Activated CD4-positive, alpha-beta T cell treated with anti-CD3 and anti-CD28 coated beads, Interleukin-2, amount 50 U/mL, for 16 hours (primary cell): ENCODE data around the gene PTTG1.

ENCODE experiments used
- DNase-seq: peaks from one replicate; pipeline ENCODE4 v3.0.0-alpha.2; 2020

The PTTG1 gene

DNA sequence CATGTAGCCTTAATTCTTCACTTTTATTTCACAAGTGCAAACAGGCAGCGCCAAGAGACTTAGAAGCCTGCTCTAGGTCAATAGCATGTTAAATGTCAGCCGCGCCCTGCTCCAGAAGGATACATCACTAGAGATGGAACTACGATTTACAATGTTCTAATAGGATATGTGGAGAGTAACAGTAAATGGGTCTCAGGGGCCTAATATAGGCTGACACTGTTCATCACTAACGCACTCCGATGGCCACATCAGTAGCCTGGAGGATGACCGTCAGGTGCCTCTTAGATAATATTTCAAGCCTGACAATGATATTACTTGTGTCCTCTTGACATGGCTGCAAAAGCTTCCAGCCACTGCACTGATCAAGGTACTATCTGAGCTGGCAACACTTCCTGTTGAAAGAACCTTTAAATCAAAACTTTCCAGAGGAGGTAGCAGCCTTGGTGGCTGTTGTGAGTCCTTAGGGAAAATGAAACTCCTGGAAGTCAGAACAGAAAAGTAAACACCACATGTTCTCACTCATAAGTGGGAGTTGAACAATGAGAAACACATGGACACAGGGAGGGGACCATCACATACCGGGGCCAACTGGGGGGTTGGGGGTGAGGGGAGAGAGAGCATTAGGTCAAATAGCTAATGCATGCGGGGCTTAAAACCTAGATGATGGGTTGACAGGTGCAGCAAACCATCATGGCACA, 35.0 kb downstream of the PTTG1 start:
- no peak for DNase-seq

DNA sequence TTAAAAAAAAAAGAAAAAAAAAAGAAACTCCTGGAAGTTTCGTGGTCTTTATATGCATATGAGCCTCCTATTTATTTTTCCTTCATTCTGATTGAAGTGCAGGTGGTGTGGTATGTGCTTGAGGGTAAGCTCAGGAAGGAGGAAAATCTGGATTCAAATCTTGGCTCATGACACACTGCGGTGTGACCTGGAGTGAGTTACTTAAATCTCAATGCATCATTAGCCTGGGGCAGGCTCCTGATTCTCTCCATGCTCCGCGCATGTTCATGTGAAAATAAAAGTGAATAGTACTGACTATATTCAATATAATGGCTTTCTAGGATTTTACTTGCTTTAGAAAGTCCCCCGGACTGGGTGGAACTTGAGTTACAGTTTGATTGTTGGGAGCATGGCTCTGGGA, 35.6 kb downstream of the PTTG1 start:
- DNase-seq, result no peak

DNA sequence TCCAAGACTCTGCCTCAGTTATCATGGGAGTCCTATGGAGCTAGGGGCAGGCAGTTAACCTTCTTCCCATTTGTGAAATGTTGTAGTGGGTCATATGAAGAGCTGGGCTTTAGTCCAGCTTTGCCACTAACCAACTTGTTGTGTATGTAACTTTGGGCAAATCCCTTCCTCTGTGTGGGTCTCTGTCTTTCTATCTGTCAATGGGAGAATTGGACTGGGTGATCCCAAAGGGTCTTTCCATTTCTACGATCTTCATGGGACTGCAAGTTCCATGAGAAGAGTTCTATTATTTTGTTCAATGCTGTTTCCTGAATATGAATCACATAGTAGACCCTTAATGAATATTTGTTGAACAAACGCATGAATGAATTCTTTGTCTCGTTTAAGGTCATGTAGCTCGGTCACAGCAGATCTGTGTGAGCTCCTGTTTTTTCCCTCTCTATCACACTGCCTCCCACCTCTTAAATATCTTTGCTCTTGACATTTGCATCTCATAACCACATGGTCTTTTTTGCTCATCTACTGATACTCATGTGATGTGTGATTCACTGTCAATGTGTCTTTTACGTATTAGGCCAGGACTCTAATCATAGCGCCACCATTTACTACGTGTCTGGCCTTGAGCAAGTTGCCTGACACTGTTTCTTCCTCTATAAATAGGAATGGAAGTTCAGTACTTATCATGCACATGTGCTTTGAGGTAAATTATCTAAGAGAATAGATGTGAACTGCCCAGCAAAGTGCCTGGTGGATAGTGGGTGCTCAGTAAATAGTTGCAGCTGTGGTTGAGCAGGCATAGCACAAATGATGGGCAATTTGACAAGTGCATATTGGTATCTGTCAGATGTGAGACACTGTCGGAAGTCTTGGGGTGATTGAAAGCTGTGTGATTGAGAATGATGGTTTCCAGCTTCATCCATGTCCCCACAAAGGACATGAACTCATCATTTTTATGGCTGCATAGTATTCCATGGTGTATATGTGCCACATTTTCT, 37.4 kb downstream of the PTTG1 start:
- DNase-seq, result no peak

DNA sequence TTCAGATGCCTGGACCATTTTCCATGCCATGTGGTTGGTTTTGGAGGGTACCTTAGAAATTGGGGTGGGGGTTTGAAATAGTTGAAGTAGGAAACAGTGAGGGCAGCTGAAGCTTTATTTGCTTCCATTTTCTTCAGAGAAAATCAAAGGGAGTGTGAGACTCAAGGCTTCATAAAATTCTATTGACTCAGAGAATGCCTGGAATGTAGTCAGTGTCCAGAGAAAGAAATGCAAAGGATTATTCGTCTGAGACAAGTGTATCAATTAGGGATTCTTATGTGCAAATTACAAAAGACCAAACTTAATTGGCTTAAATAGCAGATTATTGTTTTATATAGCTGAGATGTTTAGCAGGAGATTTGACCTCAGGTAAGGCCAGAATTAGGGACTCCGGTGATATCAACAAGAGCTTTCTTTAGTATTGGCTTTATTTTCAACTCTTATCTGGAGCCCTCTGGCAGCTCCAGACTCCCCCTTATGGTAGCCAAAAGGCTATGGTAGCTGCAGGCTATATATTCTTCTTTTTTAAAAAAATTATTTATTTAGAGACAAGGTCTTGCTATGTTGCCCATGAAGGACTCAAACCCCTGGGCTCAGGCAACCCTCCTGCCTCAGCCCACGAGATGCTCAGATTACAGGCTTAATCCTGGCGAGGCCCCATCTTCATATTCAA, 38.9 kb downstream of the PTTG1 start:
- DNase-seq, result no peak

DNA sequence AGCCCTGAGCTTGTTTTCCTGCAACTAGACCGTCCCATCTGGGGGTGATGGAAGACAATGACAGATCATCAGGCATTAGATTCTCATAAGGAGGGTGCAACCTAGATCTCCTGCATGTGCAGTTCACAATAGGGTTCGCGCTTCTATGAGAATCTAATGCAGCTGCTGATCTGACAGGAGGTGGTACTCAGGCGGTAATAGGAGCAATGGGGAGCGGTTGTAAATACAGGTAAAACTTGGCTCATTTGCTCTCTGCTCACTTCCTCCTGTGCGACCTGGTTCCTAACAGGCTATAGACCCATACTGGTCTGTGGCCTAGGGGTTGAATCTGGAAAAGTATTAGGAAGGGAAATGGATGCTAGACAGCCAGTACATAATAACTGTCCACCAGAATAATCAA, 39.7 kb downstream of the PTTG1 start:
- DNase-seq, result no peak

DNA sequence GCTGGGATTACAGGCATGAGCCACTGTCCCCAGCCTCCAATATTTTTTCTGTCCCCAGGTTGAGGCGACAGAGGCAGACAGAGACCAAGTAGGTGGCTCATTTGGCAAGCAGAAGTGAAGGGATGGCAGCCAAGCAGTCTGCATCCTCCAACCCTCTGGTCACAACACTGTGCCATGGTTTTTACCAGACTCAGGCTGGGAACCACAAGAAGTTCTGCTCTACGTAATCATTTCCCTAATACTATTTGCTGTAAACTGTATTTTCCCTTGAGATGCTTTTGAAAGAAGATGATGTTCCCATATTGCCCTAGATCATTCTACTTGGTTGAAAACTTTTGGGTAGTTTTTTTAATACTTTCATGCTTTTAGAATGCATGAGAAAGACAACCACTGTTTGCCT, 40.5 kb downstream of the PTTG1 start:
- DNase-seq, result no peak

DNA sequence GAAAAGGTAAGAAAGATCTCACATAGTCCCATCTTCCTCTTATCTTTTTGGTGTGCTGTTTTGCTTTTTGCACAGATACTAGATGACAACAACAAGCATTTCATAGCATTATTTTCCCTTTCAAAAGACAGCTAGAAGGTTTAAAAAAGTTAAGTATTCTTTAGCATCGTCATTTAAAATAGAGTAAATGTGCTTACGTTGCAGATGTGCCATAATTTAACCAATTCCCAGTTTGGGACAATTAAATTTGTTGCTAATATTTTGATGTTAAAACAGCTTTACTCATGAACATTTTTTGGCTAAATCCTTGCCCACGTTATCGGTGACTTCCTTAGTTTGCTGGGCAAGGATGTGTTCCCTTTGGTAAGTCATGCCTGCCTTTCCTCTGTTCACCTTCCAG, 41.6 kb downstream of the PTTG1 start:
- no peak for DNase-seq

DNA sequence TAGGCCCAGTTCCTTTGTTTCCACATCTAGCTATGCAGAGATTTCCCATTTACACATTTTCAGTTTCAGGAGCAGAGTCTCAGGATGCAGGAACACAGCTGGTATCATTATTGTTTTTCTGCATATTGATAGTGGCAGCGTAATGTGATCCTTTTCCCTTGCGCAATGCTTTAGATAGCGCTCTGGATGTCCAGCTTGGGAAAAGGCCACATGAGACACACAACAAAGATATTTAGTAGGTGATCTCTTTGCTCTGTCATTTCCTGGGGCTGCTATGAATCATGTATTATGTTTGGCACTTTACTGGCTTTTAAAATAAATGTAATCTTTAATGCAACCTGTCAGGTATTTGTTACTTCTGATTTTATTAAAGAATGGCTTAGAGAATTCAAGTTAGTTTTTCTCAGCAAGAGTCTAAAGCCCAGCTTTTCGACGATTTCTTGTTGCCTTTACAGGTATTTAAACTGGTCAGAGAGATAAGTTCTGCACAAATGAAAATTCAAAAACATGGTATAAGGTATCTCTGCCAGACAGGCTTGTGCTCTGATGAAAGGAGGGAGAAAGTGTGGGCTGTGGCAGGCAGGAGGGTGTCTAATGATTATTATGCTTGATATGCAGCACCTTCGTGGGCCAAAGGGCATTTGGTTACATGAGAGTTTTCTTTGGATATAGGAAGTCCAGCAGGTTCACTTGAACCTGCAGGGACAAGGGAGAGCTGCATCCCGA, 42.2 kb downstream of the PTTG1 start:
- DNase-seq, result no peak

DNA sequence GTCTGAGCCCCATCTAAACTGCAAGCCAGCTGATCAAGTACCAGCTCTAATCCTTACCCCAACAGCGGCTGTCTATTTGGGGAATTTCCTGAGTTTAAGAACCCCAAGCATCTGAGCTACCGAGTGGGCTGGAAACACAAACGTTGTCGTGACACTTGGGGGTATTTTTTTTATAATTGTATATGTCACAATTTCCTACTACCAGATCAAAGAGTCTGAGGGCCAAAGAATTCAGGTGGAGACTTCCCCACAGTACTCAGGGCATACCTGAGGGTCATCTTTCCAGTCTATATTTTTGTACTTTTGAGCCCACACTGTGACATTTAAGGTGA, 42.8 kb downstream of the PTTG1 start:
- no peak for DNase-seq

DNA sequence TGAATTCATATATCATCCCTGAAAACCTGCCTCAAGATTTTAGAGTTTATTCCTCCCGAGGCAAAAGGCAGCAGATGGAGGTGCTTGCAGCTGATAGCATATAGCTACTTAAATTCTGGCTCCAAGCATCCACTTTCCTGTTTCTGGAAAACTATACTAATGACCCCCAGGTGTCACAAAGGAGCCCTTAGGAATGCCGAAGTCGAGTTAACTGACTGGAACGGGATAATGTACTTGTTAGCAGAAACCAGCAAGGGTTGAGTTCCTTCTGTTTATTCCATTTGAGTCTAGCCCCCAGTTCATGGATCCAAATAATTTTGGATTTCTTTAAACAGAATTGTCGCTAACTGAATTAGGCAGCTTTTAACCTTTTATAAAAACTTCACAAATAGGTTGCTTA, 44.5 kb downstream of the PTTG1 start:
- no peak for DNase-seq

DNA sequence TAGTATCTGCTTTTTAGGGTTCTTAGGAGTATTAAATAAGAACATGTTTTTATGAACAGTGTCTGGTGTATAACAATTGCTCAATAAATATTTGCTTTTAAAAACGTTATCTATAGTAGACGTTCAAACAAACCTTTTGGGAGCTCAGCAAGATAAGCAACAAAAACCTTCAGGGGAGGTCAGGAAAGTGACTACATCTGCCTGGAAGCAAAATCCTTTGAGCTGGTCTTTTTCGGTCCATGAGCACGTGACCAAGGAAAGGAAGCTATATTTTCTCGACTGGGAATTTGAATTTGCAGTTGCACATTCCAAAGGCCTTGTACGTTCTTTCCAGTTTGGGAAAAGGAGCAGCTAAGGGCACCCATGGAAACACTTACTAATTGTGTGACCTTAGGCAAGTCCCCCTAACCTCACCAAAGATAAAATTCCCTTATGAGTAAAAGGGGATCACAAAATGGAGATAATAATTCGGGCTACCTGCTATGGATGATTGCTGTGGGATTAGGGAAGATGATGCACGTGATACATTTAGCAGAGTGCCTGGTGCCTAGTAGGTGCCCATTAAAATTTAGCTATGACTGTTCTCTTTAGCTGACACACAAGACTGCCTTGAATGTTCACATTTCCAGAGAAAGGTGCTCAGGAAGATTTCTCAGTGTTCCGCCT, 45.4 kb downstream of the PTTG1 start:
- DNase-seq, result no peak

DNA sequence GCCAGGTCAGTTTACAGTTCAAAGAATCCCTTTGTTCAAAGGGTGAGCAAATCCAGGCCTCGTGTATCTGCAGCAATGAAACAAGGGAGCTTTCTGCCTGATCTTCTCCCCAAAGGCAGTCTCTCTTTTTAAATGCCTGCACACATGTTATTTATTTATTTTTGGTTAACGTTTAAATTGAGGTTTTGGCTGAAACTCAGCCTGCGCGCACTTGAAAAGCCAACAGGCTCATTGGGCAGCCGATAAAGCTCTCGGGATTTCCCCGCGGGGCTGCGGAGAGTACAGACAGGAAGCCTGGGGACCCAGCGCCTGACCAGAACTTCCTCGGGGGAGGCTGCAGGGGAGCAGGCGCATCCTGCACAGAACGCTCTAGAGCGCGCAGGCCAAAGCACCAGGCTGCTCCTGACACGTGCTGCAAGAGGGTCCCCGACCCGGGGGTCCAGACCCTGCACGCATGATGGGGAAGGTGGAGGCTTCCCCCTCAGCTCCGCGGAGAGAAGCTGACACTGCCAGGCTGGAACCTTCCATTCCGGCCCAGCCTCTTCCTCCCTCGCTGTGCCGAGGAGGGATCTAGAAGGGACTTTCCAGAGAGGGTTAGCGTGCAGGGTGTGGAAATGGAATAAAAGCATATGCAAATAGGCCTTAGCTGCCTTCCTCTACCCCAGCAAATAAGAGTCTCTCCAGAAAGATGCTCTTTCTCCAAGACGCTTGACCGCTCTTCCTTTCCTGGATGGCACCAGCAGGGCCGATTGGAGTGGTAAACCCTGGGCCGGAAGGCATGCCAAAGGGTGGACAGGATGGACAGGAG, 46.1 kb downstream of the PTTG1 start:
- DNase-seq, result peak; percentile 96

DNA sequence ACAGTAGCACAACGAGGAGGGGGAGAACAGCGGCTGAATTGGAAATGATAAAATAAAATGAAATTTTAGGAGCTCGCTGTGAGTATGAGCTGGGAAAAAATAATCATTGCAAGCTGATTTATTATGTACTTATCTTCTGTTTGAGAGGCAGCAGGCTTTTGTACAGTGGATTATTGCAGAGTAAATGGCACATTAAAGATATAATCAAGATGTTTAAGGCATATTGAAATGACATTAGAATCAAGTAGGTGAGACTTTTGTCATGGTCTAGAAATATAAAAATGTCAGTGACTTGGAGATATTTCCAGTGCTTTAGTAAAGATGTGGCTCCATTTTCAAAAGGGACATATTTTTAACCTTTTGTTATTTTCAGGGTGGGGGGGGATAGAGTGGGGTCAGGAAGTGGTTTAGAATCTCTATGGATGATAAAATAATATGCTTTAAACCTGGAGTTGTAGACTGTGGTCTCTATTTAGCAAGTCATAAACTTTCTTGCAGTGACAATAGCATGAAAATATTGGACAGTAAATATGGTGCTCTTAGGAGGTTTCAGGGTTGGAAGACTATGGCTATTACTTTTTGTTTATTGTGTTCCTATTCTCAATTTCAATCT, 46.8 kb downstream of the PTTG1 start:
- DNase-seq, result no peak

DNA sequence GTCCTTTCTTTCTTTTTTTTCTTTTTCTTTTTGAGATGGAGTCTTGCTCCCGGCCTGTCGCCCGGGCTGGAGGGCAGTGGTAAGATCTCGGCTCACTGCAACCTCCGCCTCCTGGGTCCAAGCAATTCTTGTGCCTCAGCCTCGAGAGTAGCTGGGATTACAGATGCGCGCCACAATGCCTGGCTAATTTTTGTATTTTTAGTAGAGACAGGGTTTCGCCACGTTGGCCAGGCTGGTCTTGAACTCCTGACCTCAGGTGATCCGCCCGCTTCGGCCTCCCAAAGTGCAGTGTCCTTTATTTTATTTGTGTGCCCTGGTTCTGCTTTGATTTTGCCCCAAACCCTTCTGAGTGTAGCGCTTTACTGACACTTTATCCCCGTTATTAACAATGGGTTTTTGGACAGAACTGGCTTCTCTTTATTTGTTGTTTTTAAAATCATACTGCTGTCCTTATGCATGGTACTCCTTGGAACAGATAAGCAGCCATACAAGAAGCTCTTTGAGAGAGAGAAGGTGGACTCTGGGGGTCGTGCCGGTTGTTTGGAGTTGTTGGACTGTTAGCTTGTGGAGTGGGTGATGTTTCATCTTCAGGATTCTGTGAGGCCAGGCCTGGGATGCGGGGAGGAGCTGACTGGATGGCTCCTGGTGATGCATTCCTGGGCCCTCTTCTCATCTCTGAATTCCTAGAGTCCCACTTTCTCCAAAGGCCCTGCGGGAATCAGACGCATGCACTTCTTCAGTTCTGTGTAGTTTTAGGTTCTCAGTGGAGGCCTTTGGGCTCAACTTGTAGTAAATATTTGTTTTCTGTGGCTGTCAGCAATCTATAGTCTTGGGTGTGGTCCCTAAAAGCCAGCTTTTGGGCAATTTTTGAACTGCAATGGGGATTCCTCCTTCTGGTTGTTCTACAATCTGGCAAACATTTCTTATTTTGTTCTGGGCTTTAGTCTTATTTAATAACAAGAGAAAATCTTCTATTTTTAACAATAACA, 47.8 kb downstream of the PTTG1 start:
- no peak for DNase-seq

DNA sequence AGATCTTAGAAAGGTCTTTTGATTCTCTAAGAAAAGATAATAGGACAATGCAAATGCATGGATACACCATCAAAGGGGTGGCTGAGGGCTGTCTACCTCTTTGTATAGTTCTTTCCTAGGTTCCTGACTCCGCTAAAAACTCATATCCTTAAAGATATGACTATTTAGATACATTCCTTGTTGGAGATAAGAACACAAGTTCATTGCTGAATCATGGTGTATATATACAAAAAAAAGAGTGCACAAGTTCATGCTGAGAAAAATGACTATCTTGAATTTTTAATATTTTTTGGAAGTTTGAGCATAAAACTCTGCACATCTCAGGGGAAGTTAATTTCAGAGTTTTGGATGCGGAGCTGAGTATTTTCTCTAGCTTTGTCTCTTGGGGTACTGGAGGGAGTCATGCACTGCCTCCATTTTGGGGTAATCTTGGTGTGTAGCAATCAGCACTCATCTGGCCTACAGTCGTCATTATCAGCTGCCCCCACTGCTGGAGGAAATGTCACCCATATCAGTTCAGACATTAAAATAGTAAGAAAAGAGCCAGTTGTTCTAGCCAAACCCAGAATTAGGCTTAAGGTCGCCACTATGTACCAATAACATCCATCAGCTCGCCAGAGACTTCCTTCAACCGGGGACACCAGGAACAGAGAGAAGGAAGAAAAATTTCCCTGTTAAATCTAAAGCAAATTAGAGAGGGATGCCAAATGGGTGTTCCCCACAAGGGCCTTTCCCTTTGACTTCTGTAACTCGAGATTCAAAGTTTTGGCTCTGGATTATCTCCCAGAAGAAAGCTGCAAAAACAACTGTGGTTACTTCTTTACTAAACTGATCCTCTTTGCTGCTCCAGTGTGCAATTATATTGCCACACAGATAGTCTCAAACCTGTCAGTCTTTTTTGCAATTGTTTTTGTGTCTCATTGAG, 49.0 kb downstream of the PTTG1 start:
- DNase-seq, result no peak

DNA sequence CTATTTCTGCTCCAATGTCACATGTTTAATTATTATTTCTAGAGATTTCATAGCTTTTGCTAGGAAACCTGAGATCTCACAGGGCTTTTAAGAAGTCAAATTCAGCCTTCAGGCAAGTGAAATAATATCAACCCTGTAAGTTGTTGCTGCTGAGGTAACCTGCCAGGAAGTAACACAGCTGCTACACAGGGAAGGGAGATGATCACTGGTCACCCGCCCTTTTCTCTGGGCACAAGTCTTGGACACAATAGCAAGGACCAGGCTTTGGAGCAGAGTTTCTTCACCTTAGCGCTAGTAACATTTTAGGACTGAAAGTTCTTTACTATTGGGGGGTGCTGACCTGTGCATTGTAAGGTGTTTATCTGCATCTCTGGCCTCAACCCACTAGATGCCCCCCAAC, 50.1 kb downstream of the PTTG1 start:
- no peak for DNase-seq

DNA sequence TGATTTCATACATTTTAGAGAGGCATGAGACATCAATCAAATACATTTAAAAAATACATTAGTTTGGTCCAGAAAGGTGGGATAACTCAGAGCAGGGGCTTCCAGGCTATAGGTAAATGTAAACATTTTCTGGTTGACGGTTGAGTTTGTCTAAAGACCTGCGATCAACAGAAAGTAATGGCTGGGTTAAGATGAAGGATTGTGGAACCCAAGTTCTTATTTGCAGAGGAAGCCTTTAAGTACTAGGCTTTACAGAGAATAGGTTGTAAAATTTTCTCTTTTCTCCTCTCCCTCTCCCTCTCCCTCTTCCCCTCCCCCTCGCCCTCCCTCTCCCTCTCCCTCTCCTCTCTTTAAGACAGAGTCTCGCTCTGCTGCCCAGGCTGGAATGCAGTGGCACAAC, 50.8 kb downstream of the PTTG1 start:
- DNase-seq, result no peak

DNA sequence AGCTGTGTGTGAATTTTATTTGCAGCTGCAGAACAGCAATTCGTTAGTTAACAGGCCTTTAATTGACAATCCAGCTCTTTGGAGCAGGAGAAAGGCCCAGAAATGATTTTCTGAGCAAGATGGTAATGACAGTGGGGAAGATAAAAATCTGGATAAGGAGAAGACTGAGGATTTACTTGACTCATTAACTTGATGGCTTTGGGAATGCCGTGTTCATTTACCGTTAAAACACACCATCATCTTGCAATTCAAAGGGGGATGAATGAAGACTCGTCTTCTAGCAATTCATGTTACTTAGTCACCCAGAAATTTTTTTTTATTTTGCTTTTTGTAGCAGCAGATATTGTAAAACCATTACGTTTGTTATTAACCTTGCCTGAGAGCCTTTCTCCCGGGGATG, 52.0 kb downstream of the PTTG1 start:
- no peak for DNase-seq

DNA sequence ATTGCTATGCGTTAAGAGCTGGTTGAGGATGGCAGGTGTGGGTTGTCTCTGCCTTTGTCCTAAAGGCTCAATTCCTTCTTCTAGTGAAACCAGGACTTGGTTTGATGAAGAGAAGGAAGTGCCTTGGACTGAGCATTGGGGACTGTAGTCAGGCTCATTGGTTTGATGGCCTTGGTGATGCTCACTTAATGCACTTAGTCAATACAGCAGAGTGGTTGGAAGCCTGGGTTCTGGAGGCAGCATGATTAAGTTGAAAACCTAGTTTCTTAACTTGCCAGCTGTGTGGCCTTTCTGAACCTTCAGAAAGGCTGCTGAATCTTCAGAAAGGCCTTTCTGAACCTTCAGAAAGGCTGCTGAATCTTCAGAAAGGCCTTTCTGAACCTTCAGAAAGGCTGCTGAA, 52.4 kb downstream of the PTTG1 start:
- DNase-seq, result no peak
